Measurements from ENCODE around the gene ATP13A3.

The ATP13A3 gene

DNA sequence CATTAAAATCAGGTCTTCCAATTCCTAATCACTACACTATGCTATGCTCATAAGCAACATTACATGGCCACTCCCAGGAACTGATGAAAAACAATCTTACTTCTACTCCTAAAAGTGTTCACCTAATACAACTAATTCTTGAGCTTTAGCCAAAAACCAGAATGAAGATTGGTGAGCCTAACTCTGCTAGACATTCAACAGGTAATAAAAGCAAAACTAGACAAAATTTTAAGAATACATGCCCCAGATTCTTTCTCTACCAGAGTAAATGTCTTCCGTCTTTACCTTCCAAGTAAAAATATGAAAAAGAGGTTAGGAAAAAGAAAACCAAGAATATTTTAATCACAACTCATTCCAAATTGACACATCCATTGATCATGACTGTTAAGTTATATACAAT lies 31.3 kb downstream of the ATP13A3 start:
- DNase-seq (ENCODE audit: low spot score), result no peak
- H3K4me3 Mint-ChIP-seq, result no peak overlapping the region
- H3K27me3 Mint-ChIP-seq (ENCODE audit: low read depth), result no peaks in the 10 kb centered on the region
- peaks cover 32% of the 10 kb centered on the region for H3K36me3 Mint-ChIP-seq (ENCODE audit: low read depth)
- peak overlapping the region; percentile 8 for H3K27ac Mint-ChIP-seq
- no peaks in the 10 kb centered on the region for H3K9me3 Mint-ChIP-seq
- no peaks in the 10 kb centered on the region for H3K4me1 Mint-ChIP-seq (ENCODE audit: low read depth)

DNA sequence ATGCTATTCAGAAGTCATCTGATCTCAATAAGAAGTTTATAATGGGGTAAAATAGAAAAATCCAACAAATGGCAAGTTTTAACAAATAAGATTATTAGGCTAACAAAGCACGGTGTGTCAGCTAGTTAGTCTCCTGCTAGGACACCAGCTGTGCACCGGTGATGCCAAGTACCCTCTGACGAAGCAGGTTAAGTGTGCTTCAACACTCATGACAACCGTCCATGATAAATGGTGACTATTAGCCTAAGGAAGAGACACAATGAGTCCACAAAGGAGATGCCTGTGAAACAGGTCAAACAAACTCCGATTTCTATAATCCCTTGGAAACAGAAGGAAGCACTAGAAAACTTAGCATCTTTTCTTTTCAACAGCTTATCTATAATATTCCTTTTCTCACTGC lies 36.5 kb downstream of the ATP13A3 start:
- peaks cover 3% of the 10 kb centered on the region for H3K4me1 Mint-ChIP-seq (ENCODE audit: low read depth)
- H3K9me3 Mint-ChIP-seq, result no peaks in the 10 kb centered on the region
- H3K27ac Mint-ChIP-seq, result no peak overlapping the region
- H3K36me3 Mint-ChIP-seq (ENCODE audit: low read depth), result peaks cover 58% of the 10 kb centered on the region
- DNase-seq (ENCODE audit: low spot score), result no peak
- H3K4me3 Mint-ChIP-seq, result no peak overlapping the region
- no peaks in the 10 kb centered on the region for H3K27me3 Mint-ChIP-seq (ENCODE audit: low read depth)

DNA sequence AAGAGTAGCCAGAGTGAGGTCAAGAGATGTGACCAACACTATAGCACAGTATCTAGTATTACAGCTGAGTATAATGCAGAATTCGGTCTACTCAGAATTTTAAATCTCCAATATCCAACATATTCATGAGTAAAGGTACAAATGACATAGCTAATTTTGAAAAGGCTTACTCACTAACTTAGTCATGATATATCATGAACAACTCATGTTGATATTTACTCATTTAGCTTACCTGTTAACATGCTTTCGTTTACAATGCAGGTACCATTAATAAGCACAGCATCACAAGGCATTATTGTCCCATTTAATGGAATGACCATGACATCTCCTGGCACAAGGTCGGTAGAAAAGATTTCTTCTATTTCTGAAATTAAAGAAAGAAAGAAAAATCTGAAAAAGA lies 36.9 kb downstream of the ATP13A3 start:
- no peak overlapping the region for H3K27ac Mint-ChIP-seq
- no peaks in the 10 kb centered on the region for H3K27me3 Mint-ChIP-seq (ENCODE audit: low read depth)
- H3K4me1 Mint-ChIP-seq (ENCODE audit: low read depth), result peaks cover 3% of the 10 kb centered on the region
- no peaks in the 10 kb centered on the region for H3K9me3 Mint-ChIP-seq
- DNase-seq (ENCODE audit: low spot score), result no peak
- no peak overlapping the region for H3K4me3 Mint-ChIP-seq
- peaks cover 60% of the 10 kb centered on the region for H3K36me3 Mint-ChIP-seq (ENCODE audit: low read depth)

DNA sequence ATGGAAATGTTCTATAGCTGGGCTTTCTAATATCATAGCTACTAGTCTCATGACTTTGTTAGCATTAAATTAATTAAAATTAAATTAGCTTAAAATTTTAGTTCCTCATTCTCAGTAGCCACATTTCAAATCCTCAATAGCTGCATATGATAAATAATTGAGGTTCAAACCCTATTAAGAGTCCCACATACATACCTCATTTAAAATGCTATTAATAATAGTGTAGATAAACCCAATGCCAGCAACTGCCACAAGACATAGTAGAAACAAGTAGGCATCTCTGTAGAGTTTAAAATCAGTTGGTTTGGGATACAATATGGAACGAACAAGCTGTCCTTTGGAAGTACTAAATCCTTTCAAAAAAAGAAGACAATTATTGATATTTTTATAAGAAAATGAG lies 39.1 kb downstream of the ATP13A3 start:
- no peak for DNase-seq (ENCODE audit: low spot score)
- H3K27me3 Mint-ChIP-seq (ENCODE audit: low read depth), result no peaks in the 10 kb centered on the region
- no peak overlapping the region for H3K4me3 Mint-ChIP-seq
- no peak overlapping the region for H3K27ac Mint-ChIP-seq
- H3K9me3 Mint-ChIP-seq, result no peaks in the 10 kb centered on the region
- peaks cover 5% of the 10 kb centered on the region for H3K4me1 Mint-ChIP-seq (ENCODE audit: low read depth)
- peaks cover 62% of the 10 kb centered on the region for H3K36me3 Mint-ChIP-seq (ENCODE audit: low read depth)

DNA sequence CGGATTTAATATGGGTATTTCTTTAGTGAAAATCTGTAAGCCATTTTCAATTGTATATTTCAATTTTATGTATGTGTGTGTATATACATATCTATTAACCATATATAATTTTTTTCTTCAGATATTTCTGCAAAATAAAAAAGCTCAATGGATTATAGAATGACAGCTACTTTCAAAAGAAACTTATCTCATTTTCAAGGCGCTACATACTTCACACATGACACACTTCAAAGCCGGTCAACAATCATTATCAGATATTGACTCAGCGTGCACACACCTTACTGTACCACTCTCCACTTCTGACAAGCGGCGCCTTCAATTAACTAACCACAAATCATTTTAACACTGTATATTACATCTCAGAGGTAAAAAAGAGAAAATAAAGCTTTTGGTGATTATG lies 39.6 kb downstream of the ATP13A3 start:
- Mint-ChIP-seq H3K4me1 (ENCODE audit: low read depth) (peaks cover 5% of the 10 kb centered on the region), H3K27ac (no peak overlapping the region), H3K9me3 (no peaks in the 10 kb centered on the region), H3K36me3 (ENCODE audit: low read depth) (peaks cover 62% of the 10 kb centered on the region), H3K4me3 (no peak overlapping the region), H3K27me3 (ENCODE audit: low read depth) (no peaks in the 10 kb centered on the region)
- DNase-seq (ENCODE audit: low spot score), result no peak

DNA sequence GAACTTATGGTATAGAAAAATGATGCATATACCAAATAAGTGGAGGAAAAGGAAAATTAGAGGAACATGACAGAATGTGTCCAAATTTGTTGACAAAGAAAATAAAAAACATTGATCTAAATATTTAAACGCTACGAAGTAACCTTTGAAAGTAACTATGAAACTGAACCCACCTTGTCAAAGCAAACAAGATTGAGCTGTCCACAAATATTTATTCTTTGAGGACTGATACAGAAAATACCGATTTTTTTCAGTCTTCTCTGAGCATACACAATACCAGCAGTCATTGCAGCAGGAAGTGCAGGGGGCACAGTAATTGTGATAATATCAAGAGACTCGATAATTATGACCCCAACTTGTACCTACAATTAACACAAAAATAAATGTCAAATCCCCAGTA lies 40.0 kb downstream of the ATP13A3 start:
- Mint-ChIP-seq H3K4me3 (no peak overlapping the region), H3K27me3 (ENCODE audit: low read depth) (no peaks in the 10 kb centered on the region), H3K4me1 (ENCODE audit: low read depth) (peaks cover 5% of the 10 kb centered on the region), H3K9me3 (no peaks in the 10 kb centered on the region), H3K27ac (no peak overlapping the region), H3K36me3 (ENCODE audit: low read depth) (peaks cover 64% of the 10 kb centered on the region)
- no peak for DNase-seq (ENCODE audit: low spot score)

DNA sequence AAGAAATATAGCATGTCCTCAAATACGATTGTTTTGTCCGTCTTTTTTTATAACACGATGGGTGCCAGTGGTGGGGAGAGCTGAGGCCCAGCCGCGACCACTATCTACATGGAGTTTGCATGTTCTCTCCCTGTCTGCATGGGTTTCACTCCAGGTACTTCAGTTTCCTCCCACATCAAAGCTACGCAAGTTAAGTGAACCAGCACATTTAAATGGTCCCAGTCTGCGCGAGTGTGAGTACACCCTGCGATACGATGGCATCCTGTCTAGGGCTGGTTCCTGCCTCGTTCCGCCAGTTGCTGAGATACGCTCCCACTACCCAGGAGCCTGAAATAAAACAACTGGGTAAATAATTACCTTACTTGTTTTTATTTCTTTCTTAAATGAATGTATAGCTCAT lies 40.6 kb downstream of the ATP13A3 start:
- Mint-ChIP-seq H3K27ac (no peak overlapping the region), H3K4me3 (no peak overlapping the region), H3K27me3 (ENCODE audit: low read depth) (no peaks in the 10 kb centered on the region), H3K36me3 (ENCODE audit: low read depth) (peaks cover 65% of the 10 kb centered on the region), H3K9me3 (no peaks in the 10 kb centered on the region), H3K4me1 (ENCODE audit: low read depth) (peaks cover 5% of the 10 kb centered on the region)
- no peak for DNase-seq (ENCODE audit: low spot score)

DNA sequence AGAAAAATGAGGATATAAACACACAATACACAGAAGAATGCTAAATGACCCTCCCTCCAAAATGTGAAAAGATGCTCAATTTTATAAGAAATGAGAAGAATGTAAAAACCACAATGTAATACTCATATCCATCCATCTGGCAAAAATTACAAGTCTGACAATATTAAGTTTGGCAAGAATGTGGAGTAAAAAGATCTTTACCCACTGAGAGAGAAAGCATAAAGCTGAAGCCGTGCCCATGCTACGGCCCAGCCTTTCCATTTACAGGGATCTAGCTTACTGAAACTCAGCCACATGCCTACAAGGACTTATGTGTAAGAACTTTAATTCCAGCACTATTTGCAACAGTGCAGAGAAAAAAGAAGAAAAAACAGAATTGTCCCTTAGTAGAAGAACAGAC lies 42.9 kb downstream of the ATP13A3 start:
- no peak overlapping the region for H3K27ac Mint-ChIP-seq
- H3K27me3 Mint-ChIP-seq (ENCODE audit: low read depth), result no peaks in the 10 kb centered on the region
- no peaks in the 10 kb centered on the region for H3K9me3 Mint-ChIP-seq
- peaks cover 11% of the 10 kb centered on the region for H3K4me1 Mint-ChIP-seq (ENCODE audit: low read depth)
- DNase-seq (ENCODE audit: low spot score), result no peak
- H3K36me3 Mint-ChIP-seq (ENCODE audit: low read depth), result peaks cover 71% of the 10 kb centered on the region
- no peak overlapping the region for H3K4me3 Mint-ChIP-seq

DNA sequence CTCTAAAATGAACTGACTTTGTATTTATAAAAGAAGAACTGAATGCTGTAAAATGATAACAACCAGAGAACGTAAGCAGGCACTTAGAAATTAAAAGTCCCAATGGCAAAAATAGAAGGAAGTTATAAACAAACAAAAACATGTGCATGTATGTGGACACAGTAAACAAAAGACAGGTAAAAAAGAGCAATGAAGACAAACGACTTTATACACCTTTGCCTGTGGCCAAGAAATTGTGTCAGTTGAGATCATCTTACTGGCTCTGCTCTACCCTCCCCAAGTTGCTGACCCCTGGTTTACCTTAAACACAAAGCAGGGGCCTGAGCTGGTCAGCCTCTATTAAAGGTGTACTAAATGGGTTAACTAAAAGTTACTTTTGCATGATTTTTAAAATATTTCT lies 46.0 kb downstream of the ATP13A3 start:
- no peaks in the 10 kb centered on the region for H3K27me3 Mint-ChIP-seq (ENCODE audit: low read depth)
- no peak for DNase-seq (ENCODE audit: low spot score)
- no peaks in the 10 kb centered on the region for H3K9me3 Mint-ChIP-seq
- H3K4me3 Mint-ChIP-seq, result no peak overlapping the region
- H3K4me1 Mint-ChIP-seq (ENCODE audit: low read depth), result peaks cover 13% of the 10 kb centered on the region
- H3K27ac Mint-ChIP-seq, result no peak overlapping the region
- H3K36me3 Mint-ChIP-seq (ENCODE audit: low read depth), result peaks cover 69% of the 10 kb centered on the region

DNA sequence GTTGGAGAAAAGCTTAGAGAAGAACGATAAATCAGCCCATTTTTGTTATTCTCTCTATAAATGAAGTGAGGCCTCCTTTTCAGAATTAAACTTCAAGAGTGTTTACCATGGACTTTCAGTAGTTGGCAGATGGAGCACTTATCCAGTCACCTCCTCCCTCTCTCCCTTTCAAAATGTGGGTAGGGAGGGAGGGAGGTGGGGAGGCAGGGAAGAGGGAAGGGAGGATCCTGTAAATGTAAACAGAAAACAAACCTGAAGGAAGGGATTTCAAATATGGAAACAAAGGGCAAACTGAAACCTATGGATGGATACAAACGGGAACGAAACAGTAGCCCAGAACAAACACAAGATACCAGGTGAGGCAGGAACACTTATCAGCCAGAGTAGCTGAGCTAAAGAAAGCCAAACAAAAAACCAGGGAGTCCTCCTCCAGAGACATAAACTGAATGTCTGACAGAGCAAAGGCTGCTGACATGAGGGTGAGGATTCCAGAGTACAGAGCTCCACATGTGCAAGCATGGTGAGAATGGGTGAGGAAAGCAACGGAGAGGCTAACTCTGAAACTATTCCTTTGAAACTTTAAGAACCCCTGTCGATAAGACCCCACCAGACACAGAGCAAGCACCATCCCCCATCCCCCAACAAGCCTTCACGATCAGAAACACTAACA lies 46.8 kb downstream of the ATP13A3 start:
- no peak overlapping the region for H3K4me3 Mint-ChIP-seq
- no peak overlapping the region for H3K27ac Mint-ChIP-seq
- peaks cover 72% of the 10 kb centered on the region for H3K36me3 Mint-ChIP-seq (ENCODE audit: low read depth)
- peaks cover 13% of the 10 kb centered on the region for H3K4me1 Mint-ChIP-seq (ENCODE audit: low read depth)
- H3K9me3 Mint-ChIP-seq, result no peaks in the 10 kb centered on the region
- DNase-seq (ENCODE audit: low spot score), result no peak
- H3K27me3 Mint-ChIP-seq (ENCODE audit: low read depth), result no peaks in the 10 kb centered on the region

DNA sequence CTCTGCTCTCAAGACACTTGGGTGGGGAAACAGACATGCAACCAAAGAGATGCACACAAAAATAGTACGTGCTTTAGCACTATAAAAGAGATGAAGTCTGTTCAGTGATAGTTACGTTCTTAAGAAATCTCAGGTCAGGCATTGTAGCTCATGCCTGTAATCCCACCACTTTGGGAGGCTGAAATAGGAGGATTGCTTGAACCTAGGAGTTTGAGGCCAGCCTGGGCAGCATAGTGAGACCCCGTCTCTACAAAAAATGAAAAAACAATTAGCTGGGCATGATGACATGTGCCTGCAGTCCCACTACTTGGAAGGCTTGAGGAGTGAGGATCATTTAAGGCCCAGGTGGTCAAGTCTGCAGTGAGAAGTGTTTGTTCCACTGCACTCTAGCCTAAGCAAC lies 52.3 kb downstream of the ATP13A3 start:
- Mint-ChIP-seq H3K9me3 (no peaks in the 10 kb centered on the region), H3K27ac (no peak overlapping the region), H3K4me1 (ENCODE audit: low read depth) (peaks cover 10% of the 10 kb centered on the region), H3K27me3 (ENCODE audit: low read depth) (no peaks in the 10 kb centered on the region), H3K4me3 (no peak overlapping the region), H3K36me3 (ENCODE audit: low read depth) (peaks cover 59% of the 10 kb centered on the region)
- DNase-seq (ENCODE audit: low spot score), result no peak

DNA sequence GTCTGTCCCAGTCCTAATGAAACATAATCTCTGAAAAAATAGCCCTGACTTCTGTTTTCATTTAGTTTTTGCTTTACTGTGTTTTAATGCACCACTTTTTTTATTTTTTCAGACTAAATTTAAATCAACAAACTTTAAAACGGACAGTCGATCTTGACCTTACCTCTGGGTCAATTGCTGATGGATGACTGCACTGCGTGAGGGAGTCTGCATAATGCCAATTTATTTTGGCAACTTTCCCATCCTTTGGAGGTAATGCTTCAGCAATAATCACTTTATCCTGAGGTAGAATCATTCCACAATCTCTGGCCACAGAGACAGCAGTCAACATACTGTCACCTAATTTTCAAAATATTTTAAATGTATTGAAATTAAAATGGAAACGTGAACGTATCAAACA lies 55.2 kb downstream of the ATP13A3 start:
- Mint-ChIP-seq H3K27ac (no peak overlapping the region), H3K27me3 (ENCODE audit: low read depth) (no peaks in the 10 kb centered on the region), H3K36me3 (ENCODE audit: low read depth) (peaks cover 53% of the 10 kb centered on the region), H3K9me3 (no peaks in the 10 kb centered on the region), H3K4me3 (no peak overlapping the region), H3K4me1 (ENCODE audit: low read depth) (no peaks in the 10 kb centered on the region)
- no peak for DNase-seq (ENCODE audit: low spot score)

DNA sequence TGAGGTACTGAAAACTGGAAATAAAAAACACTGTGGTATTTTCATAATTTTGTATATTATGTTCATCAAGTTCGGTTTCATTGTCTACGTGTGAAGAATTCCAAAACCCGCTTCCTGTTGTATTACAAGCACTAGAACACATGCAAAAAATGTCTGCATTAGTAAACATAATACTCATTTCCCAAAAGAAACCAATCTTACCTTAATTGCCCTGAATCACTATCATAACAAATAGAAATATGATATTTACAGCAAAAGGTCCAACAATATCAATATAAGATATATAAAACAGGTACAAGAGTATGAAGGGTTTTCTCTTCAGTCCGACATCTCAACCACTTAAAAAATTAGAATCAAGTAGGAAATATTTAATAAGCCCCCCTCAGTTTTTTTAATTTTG lies 61.4 kb downstream of the ATP13A3 start:
- DNase-seq (ENCODE audit: low spot score), result no peak
- H3K4me3 Mint-ChIP-seq, result no peak overlapping the region
- H3K27me3 Mint-ChIP-seq (ENCODE audit: low read depth), result no peaks in the 10 kb centered on the region
- no peaks in the 10 kb centered on the region for H3K9me3 Mint-ChIP-seq
- H3K36me3 Mint-ChIP-seq (ENCODE audit: low read depth), result peaks cover 37% of the 10 kb centered on the region
- no peak overlapping the region for H3K27ac Mint-ChIP-seq
- H3K4me1 Mint-ChIP-seq (ENCODE audit: low read depth), result no peaks in the 10 kb centered on the region

DNA sequence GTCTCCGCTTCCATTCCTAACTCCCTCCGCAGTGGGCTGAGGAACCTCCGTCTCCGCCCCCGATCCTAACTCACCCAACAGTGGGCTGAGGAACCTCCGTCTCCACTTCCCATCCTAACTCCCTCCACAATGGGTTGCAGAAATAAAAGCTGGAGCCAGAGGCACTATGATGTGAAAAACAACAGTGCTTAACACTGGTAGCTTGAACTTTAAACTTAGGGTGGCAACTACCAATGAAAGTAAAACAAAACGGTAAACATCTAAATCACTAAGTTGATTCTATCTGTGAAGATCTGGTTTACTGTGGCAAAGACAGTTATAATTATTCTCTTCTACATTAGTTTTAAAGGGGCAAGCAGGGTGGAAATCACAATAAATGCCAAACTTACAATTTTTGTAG lies 61.8 kb downstream of the ATP13A3 start:
- Mint-ChIP-seq H3K4me3 (no peak overlapping the region), H3K9me3 (no peaks in the 10 kb centered on the region), H3K27me3 (ENCODE audit: low read depth) (no peaks in the 10 kb centered on the region), H3K36me3 (ENCODE audit: low read depth) (peaks cover 37% of the 10 kb centered on the region), H3K27ac (no peak overlapping the region), H3K4me1 (ENCODE audit: low read depth) (no peaks in the 10 kb centered on the region)
- no peak for DNase-seq (ENCODE audit: low spot score)

DNA sequence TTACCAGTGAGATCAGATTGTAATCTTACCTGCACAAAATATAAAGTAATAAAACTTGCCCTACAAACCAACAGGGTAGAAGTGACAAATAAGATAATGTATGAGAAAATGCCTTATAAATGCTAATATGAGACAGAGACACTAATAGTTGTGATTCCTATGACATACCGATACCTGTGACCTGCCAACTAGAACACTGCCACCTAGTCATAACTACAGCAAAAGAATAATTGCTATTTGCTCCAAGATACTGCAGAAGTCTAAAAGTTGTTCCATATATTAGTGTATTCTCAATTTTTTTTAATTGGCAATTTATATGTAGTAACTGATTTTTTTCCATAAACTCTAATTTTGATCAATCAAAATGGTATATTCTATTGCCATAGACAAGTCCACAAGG lies 62.4 kb downstream of the ATP13A3 start:
- no peaks in the 10 kb centered on the region for H3K9me3 Mint-ChIP-seq
- H3K27me3 Mint-ChIP-seq (ENCODE audit: low read depth), result no peaks in the 10 kb centered on the region
- no peak overlapping the region for H3K27ac Mint-ChIP-seq
- H3K4me3 Mint-ChIP-seq, result no peak overlapping the region
- no peak for DNase-seq (ENCODE audit: low spot score)
- H3K36me3 Mint-ChIP-seq (ENCODE audit: low read depth), result peaks cover 33% of the 10 kb centered on the region
- H3K4me1 Mint-ChIP-seq (ENCODE audit: low read depth), result no peaks in the 10 kb centered on the region

Data from T-helper 2 cell treated with Interferon-gamma antibody and Interleukin-4, amounts not matched to agents 5 μg/mL and 100 μg/mL, for 36 hours (primary cell).